A549 (cell line): ENCODE data around the gene PHTF2.

Experiments
- EP300 ChIP-seq, 2 experiments: fragments of >200 bp; sonication (Bioruptor Twin); formaldehyde crosslinking; IDR thresholded peaks; 2 replicates in 1 of 2; 3 replicates in 1 of 2; pipeline ENCODE4 v1.6.1; 2016 to 2017
- TF ChIP-seq, protein P1 (sequence below): fragments of >200 bp; sonication (Bioruptor Twin); formaldehyde crosslinking; IDR thresholded peaks from 3 replicates; pipeline ENCODE4 v1.5.1; 2016

GRCh38 chr7:77967429-77967828 lies 168.9 kb downstream of the PHTF2 start:
- no peak for TF ChIP-seq EP300 (IDR thresholded peaks at IDR 0.05)
- TF ChIP-seq, protein P1, sequence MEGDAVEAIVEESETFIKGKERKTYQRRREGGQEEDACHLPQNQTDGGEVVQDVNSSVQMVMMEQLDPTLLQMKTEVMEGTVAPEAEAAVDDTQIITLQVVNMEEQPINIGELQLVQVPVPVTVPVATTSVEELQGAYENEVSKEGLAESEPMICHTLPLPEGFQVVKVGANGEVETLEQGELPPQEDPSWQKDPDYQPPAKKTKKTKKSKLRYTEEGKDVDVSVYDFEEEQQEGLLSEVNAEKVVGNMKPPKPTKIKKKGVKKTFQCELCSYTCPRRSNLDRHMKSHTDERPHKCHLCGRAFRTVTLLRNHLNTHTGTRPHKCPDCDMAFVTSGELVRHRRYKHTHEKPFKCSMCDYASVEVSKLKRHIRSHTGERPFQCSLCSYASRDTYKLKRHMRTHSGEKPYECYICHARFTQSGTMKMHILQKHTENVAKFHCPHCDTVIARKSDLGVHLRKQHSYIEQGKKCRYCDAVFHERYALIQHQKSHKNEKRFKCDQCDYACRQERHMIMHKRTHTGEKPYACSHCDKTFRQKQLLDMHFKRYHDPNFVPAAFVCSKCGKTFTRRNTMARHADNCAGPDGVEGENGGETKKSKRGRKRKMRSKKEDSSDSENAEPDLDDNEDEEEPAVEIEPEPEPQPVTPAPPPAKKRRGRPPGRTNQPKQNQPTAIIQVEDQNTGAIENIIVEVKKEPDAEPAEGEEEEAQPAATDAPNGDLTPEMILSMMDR = no peak
